Neural crest cell (in vitro differentiated cells): ENCODE data around the gene PITPNB. TPM values are rescaled to one million over a fixed set of nuclear protein-coding genes. Genes with fewer than 3 reads are reported as not detected.

Source experiments
- DNase-seq: peaks from one replicate; pipeline ENCODE4 v3.0.0; 2021; ENCODE audit warnings: low read depth, mixed read lengths, low spot score
- H3K27ac Mint-ChIP-seq: one replicate; pipeline ENCODE4 v1.8.0; 2021; ENCODE audit warnings: mild to moderate bottlenecking, mixed read lengths; ENCODE audit not compliant: unreplicated experiment
- H3K27me3 Mint-ChIP-seq: 2 replicates; pipeline ENCODE4 v1.8.0; 2021; ENCODE audit warnings: low read depth, mild to moderate bottlenecking, mixed read lengths
- H3K36me3 Mint-ChIP-seq: 2 replicates; pipeline ENCODE4 v1.8.0; 2021; ENCODE audit warnings: low read depth, mild to moderate bottlenecking, mixed read lengths
- H3K4me1 Mint-ChIP-seq: 2 replicates; pipeline ENCODE4 v1.8.0; 2021; ENCODE audit warnings: mixed read lengths
- H3K4me3 Mint-ChIP-seq: one replicate; pipeline ENCODE4 v1.8.0; 2021; ENCODE audit warnings: mild to moderate bottlenecking, mixed read lengths
- H3K9me3 Mint-ChIP-seq: 2 replicates; pipeline ENCODE4 v1.8.0; 2021; ENCODE audit warnings: mixed read lengths
- CTCF ChIP-seq: fragments of 200-600 bp; sonication (generic); conservative IDR thresholded peaks from 2 replicates; pipeline ENCODE4 v1.5.0; 2021; ENCODE audit warnings: antibody characterized with exemption, mild to moderate bottlenecking
- total RNA-seq: library from RNA; stranded (reverse); gene quantifications from 2 replicates; pipeline ENCODE4 v1.2.1, GENCODE V29; 2021

The PITPNB gene
- total RNA-seq, 1 donor from 2014 or later: 92.6 TPM

- no peak overlapping the region for H3K27ac Mint-ChIP-seq
Measured at GRCh38 chr22:27843441-27843840, 75.6 kb downstream of the PITPNB start.

GRCh38 chr22:27842669-27843431 is 76.2 kb downstream of the PITPNB start:
- H3K27me3 Mint-ChIP-seq: no peaks in the 10 kb centered on the region
- H3K4me1 Mint-ChIP-seq: peaks cover 36% of the 10 kb centered on the region
- H3K4me3 Mint-ChIP-seq: no peak overlapping the region
- DNase-seq: no peak
- H3K27ac Mint-ChIP-seq: no peak overlapping the region
- no peak for TF ChIP-seq CTCF
- peaks cover 2% of the 10 kb centered on the region for H3K36me3 Mint-ChIP-seq
- peaks cover 2% of the 10 kb centered on the region for H3K9me3 Mint-ChIP-seq

More at GRCh38 chr22:27843441-27843840, 75.6 kb downstream of the PITPNB start:
- no peak for TF ChIP-seq CTCF
- peaks cover 36% of the 10 kb centered on the region for H3K4me1 Mint-ChIP-seq
- DNase-seq: no peak
- peaks cover 2% of the 10 kb centered on the region for H3K9me3 Mint-ChIP-seq
- H3K4me3 Mint-ChIP-seq: no peak overlapping the region
- no peaks in the 10 kb centered on the region for H3K27me3 Mint-ChIP-seq
- H3K36me3 Mint-ChIP-seq: peaks cover 2% of the 10 kb centered on the region

GRCh38 chr22:27842201-27842600 is 76.9 kb downstream of the PITPNB start:
- Mint-ChIP-seq H3K36me3 (peaks cover 7% of the 10 kb centered on the region), H3K27me3 (no peaks in the 10 kb centered on the region), H3K9me3 (peaks cover 6% of the 10 kb centered on the region), H3K4me3 (no peak overlapping the region), H3K27ac (no peak overlapping the region), H3K4me1 (peaks cover 34% of the 10 kb centered on the region)
- no peak for DNase-seq
- no peak for TF ChIP-seq CTCF

GRCh38 chr22:27840436-27840835 is 78.6 kb downstream of the PITPNB start:
- H3K27me3 Mint-ChIP-seq: no peaks in the 10 kb centered on the region
- H3K4me1 Mint-ChIP-seq: peaks cover 29% of the 10 kb centered on the region
- TF ChIP-seq CTCF: no peak
- peaks cover 6% of the 10 kb centered on the region for H3K9me3 Mint-ChIP-seq
- no peak overlapping the region for H3K4me3 Mint-ChIP-seq
- peaks cover 7% of the 10 kb centered on the region for H3K36me3 Mint-ChIP-seq
- H3K27ac Mint-ChIP-seq: no peak overlapping the region
- no peak for DNase-seq

GRCh38 chr22:27839057-27839660 is 79.9 kb downstream of the PITPNB start:
- no peak overlapping the region for H3K27ac Mint-ChIP-seq
- DNase-seq: no peak
- H3K27me3 Mint-ChIP-seq: no peaks in the 10 kb centered on the region
- peaks cover 29% of the 10 kb centered on the region for H3K4me1 Mint-ChIP-seq
- TF ChIP-seq CTCF: no peak
- peaks cover 7% of the 10 kb centered on the region for H3K36me3 Mint-ChIP-seq
- no peak overlapping the region for H3K4me3 Mint-ChIP-seq
- peaks cover 6% of the 10 kb centered on the region for H3K9me3 Mint-ChIP-seq
